Activated effector memory CD4-positive, alpha-beta T cell treated with Interleukin-2 at 50 U/mL for 16 hours (primary cell): Measurements from ENCODE around the gene KDM4C.
"Not testable (repeated sequence)": the region's sequence is repeated elsewhere in the genome, so short reads cannot be mapped to it uniquely, and the experiment has no call there.

Source experiments
- DNase-seq: peaks from one replicate; pipeline ENCODE4 v3.0.0-alpha.2; 2020

Gene KDM4C

DNA sequence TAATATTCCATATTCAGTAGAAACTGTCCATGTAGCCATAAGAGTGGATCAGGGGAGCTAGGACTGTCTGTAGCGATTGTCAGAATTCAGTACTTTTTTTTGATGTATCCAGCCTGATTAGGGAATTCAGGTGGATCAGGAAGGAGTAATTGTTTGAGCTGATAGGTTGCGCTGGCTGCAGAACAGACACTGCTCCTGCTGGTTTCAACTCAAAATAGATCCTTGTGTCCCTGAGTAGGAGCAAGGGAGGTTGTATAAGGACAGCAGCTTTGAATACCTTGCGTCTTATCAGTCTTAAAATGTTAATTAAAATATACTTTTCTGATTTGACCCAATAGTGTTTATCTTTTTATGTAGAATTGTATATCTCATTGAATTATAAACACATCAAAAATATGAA, 229.6 kb downstream of the KDM4C start:
- DNase-seq: no peak

DNA sequence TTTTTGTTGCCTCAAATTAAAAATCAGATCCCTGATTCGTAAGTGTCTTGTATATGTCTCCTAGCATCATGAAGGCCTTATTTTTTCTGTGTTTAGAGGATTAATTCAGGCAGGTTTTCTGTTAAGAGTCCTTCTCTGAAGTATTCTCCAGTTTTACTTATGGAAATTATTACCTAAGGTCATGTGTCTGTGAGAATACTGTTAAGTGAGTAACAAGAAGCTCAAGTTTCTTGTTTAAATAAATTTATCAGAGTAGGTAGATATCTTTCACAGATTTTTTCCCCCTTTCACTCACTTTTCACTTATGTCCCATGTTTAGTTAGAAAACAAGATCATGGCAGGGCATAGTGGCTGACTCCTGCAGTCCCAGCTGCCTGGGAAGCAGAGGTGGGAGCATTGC, 233.6 kb downstream of the KDM4C start:
- DNase-seq: no peak

DNA sequence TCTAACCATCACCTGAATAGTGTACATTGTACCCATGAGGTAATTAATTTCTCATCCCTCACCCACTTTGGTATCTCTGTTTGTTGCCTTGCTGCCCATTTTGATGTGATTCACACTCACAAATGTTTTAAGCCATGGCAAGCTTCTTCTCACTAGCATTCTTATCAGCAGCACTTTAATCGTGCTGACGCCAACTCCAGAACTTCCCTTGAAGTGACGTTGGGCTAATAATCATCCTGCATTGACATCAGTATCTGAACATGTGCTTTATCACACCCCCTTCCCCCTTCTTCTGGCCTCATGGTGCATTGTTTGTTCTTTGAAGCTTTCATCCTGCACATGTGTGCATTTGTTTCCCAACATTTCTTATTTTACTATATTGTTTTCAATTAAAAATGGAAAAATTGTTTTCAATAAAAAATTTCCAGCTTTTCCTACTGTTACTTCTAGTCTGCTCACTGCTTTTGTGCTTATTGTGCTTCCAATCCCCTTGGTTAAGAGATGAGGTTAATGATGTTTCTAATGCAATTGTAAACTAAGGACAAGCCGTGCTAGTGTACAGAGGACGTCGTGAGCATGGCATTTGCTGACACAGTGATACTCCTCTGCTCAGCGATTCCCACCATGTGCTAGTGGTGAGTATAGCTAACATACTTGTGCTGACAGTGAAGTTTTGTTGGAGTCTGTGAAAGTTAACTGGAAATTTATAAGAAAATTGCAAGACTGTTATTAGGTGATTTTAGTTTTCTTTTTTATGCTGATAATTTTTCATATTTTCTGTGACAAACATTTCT, 238.5 kb downstream of the KDM4C start:
- no peak for DNase-seq

DNA sequence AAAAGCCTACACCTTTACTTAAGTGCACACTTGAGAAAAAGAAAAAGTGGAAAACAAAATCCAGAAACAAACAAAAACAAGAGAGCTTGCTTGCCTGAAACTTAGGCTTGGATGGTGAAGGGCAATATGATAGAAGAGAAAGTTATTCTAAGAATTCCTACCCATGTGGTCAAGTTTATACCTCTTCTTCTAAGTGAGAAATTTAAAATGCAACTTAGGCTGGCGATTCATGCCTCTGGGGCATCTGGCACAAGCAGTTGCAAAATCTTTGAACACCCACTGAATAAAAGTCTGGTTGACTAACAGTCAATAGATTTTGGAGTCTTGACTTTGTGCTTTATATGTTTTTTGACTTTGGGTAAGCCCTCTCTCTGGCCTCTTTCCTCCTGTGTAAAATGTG, 239.6 kb downstream of the KDM4C start:
- no peak for DNase-seq

DNA sequence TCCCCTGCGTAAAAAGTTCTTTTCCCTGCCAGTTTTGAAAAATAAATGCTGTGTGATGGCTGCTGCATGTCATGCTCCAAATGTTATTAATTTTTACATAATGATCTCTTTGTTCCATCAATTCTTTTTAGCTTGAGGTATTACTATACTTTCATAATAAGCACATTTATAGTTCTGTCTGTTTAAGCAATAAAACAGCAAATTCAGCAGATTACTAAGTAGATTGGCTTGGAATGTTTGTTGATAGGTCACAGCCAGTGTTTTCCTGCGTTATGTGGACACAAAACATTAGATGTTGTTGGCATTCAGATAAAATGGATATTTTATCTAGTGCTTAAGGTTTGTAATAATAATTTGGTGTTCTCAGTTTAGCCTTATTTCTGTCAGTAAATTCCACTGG, 242.0 kb downstream of the KDM4C start:
- no peak for DNase-seq

DNA sequence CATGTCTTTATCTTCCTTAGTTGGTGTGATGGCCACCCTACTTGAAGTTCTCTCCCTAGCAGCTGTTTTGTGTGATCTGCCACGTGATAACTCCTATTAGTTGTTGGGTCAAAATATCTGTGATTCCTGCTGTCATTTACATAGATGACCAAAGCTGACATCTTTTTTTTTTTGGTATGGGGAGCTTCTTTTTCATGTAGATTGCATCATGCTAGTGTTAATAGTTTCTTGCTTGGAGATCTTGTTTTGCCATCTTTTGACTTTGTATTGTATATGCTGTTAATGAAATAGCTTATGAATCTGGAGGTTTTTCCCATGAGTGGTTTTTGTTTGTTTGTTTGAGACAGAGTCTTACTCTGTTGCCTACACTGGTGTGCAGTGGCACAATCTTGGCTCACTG, 243.8 kb downstream of the KDM4C start:
- DNase-seq: no peak

DNA sequence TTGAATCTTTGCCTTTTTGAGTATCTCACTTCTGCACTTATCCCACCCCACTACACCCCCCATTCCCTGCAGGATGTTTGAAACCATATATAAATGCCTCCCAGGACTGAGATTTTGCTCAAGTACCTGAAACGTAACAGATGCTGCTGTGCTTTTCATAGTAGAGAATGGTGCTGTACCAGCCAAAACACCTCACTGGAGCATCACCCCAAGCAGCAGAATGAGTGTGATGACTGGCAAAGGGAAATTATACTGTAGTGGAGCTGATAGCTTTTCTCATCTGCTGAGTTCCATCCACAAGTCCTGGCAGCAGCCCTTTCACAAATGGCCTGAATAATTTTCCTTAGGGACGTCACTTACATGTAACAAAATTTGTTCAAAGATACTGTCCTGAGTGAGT, 246.1 kb downstream of the KDM4C start:
- DNase-seq: no peak

DNA sequence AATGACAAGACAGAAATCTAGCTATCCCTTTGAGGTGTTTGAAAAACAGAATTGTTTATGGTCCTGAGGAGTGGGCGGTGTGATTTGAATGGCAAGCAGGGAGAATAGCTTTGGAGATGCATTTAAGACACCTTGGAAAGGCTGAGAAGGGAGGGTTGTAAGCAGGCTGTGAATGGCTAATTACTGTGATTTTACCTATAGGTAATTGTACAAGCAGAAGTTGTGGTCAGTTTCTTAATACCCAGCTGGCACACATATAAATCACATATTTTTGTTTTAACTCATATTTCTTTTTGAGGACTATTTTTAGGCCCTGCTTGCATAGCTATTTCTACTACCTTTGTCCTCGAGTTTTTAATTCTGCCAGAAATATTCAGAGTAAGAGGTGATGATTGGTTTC, 248.6 kb downstream of the KDM4C start:
- DNase-seq: no peak

DNA sequence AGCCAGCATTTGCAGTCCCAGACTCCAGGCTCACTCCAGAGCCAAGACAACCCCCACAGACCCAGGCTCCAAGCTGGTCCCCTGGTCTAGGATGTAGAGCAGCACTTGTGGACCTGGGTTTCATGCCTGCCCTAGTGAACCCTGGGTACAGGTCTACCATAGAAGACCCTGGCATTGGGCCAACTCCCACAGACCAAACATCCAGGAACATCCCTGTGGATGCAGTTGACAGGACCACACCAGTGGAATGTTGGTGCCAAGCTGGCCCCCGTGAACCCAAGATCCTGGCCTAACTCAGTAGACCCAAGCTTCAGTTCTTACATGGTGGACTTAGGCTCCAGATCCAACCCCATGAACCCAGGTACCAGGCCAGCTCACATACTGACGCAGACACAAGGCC, 250.6 kb downstream of the KDM4C start:
- DNase-seq: no peak

DNA sequence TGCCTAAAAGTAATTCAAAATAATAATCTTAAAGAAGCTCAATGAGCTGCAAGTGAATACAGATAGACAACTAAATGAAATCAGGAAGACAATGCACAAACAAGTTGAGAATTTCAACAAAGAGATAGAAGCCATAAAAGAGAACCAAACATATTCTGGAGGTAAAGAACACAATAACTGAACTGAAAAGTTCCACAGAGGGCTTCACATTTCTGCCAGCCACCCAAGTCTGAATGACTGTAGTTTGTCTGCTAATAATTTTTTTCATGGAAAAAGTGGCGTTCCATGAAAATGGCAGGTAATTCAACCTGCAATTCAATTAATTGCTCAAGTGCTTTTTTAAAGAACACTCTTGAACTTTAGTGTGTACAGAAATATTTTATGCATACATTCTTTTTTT, 251.3 kb downstream of the KDM4C start:
- DNase-seq: no peak

DNA sequence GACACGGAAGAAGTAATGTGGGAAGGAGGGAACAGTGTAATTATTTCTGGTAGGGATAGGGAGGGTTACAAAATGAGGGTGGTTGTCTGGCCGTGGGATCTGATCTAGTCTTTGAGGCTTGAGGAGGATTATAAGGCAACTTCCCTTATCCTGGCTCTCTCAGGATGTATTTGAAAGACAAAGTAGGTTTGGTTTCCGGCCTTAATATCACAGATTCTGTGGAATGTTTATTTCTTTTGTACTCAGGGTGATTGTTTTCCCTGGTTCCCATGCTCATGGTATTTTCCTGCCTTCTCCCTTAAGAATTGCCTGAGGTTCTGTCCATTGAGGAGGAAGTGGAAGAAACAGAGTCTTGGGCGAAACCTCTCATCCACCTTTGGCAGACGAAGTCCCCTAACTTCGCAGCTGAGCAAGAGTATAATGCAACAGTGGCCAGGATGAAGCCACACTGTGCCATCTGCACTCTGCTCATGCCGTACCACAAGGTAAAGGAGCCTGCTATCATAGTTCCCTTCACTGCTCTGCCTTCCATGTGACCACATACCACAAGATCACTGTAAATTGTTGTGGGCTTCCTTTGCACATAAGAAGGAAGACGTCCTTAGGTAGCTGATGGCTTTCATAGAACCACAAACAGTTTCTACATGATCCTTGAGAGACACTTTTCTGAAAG, 253.8 kb downstream of the KDM4C start:
- DNase-seq: no peak

DNA sequence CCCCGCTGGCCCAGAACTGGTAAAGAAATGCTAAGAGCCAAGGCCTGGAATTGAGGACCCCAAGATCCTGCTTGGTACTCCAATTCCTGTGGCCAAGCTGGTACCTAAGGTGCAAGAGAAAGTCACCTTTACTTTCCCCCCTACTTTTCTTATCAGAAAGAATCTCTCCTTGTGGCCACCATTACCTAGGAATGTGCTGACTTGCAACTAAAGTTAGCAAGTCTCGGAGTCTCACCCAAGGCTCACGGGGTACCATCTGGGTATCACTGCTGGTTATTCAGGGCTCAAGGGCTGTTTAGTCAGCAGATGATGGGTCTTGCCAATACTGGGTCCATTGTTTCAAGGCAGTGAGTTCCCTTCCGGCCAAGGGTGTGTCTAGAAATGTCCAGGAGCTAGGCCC, 270.2 kb downstream of the KDM4C start:
- DNase-seq: no peak

DNA sequence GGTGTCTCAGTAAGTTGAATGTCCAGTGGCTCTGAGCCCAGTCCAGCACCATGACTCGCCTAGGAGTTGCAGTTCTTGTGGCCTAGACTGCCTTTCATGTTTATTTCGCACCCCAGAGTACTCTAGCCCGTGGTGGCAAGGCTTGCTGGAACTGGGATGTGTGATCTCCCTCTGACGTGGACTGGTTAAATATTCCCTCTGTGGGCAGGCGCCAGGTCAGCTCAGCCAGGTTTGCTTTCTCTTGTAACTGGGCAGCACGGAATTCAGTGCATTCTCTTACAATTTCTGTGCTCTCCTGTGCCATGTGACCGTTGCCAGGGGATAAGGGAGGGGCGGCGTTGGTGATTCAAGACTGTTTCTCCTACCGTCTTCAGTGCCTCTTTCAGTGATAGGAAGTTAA, 270.8 kb downstream of the KDM4C start:
- DNase-seq: no peak

DNA sequence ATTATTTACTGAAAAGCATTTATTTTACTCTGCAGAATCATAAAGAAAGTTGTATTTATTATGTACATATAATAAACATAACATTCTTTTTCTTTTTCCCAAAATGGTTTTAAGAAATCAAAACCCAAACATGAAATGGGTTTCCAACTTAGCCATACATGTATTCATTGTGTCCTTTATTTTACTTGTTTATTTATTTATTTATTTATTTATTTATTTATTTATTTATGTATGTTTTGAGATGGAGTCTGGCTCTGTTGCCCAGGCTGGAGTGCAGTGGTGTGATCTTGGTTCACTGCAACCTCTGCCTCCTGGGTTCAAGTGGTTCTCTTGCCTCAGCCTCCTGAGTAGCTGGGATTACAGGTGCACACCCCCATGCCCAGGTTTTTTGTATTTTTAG, 273.2 kb downstream of the KDM4C start:
- DNase-seq: not testable (repeated sequence)

DNA sequence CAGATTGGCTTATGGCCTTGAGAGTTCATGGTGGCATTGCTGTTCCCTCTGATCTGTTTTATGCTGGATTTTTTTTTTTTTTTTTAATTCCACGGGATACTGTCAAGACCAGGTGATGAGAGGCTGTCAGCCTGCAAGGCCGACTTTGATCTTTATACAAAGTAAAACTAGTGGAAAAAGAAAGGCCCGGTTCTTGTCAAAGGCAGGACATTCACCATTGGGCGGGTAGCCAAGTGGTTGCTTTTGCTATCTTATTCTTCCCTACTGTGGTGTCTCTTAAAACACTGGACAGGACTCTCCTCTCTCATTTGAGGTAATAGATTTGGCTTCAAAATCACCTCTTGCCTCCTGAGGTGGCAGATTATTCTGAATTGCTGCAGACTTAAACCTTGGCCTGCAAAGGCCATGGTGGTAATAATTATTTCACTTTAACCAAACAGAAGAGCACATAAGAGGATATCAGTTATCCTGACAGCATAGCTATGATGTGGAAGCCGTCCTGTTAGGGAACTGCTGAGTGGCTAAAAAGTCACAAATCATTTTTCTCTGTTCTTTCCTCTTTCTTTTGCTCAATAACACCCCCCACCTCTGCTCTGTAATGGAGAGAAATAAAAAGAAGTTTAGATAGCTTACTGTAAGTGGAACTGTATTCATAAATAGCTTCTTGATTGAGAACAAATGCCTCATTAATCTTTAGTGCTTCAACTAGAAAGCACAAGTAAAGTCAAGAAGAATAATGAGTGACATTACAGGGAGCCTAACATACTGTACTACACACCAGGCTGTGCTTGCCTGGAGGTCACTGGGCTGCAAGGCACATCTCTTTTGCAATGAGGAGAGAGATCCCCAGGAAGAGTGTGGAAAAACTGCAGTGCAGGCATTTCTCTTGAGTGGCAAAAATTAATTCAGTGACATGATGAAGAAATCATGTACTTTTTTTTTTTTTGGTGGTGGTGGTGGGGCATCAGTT, 275.6 kb downstream of the KDM4C start:
- DNase-seq: no peak

DNA sequence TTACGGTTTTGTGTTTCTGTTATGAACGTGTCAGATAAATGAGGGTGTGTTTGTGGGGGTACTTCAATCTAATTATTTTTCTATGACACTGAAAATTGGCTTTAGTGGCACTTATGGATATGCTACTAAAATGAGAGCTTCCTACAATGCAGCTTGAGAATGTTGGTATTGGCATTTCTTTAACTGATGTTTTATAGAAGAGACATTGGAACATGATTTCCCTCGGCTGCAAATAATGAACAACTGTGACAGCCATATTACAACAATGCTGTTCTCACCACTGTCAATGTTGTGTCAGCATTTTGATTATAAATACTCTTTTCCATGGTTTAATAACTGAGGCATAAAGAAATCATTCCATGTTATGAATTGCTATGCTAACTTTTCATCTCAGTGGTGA, 279.4 kb downstream of the KDM4C start:
- no peak for DNase-seq

DNA sequence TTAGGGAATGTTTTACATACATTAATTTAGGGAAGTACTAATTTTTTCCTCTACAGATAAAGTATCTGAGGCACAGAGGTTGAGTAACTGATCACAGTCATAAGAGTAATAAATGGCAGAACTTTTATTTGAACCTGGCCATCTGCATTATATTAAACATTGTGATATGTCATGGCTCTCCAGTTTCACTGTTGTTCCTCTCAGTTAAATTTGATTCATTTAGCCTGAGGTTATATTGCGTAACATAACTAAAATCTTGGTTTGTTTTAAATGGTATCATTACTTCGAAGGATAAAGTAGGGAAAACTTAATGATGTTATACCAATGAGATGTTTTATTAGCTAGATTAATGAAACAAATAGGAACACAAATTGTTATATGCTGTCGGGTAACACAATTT, 284.4 kb downstream of the KDM4C start:
- no peak for DNase-seq

DNA sequence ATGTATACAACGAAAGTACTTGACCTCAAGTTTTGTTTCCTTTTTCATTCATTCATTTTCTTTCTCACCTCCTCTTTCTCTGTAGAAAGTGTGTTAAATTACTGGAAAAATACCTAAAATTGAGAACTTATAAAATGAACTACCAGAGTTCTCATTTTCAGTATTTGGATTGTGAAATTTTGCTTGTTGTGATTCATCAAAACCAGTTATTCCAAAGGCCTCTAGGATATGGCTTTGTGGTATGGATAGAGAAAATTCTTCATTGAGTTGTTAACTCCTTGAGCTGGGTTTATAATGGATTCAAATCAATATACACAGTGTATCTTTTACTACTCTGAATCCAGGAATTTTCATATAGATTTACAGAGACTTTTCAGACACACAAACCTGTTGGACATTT, 287.6 kb downstream of the KDM4C start:
- no peak for DNase-seq

DNA sequence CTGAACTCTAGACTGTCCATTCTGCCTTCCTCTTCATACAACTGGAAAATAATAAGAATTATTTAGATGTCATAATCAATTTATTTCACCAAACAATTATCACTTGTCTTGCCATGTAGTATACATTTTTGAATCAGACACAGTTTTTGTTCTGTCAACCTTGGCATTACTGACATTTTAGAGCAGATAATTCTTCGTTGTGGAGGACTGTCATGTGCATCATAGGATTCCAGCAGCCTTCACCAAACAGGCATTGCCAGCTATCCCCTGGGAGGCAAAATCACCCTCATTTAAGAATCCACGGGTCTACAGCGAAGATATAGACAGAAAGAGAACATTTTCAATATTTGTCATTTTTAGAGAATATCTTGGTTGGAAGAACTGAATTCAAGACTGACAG, 293.9 kb downstream of the KDM4C start:
- DNase-seq: no peak

DNA sequence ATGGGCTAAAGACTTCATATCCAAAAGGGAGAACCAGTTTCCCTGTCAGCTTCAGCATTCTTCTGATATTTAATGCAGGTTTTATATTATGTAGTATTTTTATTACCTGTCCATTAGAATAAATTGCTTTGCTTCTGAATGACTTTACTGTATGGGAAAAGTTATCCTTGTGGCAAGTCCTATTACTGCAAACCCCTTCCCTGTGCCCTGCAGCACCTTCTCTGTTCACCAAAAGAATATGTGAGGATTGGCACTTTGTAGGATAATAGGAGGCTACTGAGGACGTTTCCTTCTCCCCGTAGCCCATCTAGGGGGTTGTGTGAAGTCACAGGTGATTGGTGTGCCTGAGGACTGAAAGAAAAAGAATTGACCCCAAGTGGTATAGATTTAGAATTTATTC, 296.1 kb downstream of the KDM4C start:
- DNase-seq: no peak

DNA sequence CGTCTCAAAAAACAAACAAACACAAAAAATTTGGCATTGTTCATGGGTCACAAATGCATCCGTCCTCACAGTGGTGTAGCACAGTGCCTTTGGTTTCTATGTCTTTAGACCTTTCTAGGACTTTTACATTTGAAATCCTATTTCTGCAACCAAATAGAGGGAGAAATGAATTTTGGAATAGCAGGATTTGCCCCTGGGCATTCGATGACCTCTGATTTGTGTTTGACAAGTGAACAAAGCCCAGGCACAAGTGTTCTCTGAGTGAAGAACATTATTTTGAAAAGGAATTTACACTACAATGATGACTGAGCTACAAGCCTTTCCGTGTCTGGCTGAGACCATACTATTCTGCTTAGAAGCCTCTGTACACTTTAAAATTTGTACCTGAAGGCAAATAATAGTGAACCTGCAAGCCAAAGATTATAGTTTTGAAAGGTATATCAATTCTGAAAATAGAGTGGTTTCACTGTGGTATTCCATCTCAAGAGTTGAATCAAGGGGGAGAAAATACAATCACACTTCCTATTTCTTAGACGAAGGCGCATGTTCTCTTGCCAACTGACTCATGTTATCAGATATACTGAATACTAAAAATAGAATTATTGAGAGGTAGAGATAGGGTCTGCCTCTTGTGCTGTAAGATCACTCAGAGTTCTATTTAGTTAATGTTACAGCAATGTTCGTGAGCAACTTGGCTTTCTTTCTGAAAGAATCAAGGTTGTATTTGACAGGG, 297.6 kb downstream of the KDM4C start:
- DNase-seq: no peak

DNA sequence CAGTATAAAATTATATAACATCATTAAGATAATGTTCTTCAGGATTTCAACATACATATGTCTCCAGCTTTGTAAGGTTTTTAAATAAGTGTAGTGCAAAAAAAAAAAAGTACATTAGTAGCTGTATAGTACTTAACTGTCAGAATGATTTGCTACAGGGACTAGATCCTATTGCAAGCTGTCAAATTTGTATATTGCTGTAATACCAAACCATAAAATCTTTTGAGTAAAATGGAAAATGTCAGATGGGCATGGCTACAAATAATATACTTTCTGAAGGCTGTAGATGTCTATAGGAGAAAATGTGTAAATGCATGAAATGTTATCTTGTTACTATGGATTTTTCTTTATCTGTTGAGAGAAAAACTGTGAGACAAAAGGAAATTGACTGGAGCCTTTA, 298.5 kb downstream of the KDM4C start:
- no peak for DNase-seq

DNA sequence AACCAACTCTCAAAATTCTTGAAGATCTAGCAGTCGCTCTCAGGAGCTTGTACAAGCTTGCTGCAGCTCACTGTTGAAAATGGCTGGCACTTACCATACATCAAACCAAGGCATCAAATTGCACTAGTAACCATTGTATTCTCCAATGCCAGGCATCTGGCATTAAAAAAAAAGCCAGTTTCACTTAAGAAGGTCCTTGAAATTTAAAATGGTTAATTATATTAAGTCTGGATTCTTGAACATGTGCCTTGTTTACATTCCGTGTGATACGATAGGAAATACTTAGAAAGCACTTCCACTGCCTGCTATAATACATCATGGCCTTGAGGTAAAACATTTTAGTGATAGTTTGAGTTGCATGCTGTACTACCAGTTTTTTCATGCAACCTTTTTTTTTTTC, 300.7 kb downstream of the KDM4C start:
- DNase-seq: no peak
